H1 (cell line): ENCODE results near the gene CFAP157. TPM values are rescaled to one million over a fixed set of nuclear protein-coding genes. Genes with fewer than 3 reads are reported as not detected.

Experiments
- RXRA ChIP-seq: IDR thresholded peaks from 2 replicates; pipeline ENCODE4 v1.6.1; 2011; ENCODE audit warnings: low read depth, mild to moderate bottlenecking, low read length, moderate library complexity; ENCODE audit not compliant: insufficient read depth
- polyA plus RNA-seq, 7 experiments: library from polyadenylated mRNA; depleted of rRNA in 3 of 7; stranded (reverse) in 5 of 7; unstranded in 2 of 7; fragments of >200 nt in 5 of 7; fragments of 200-250 nt in 2 of 7; gene quantifications; 1 replicate in 5 of 7; 2 replicates in 1 of 7; 4 replicates in 1 of 7; pipeline versions ENCODE4 v1.2.1 to v1.2.3, GENCODE V29; 2011 to 2013; ENCODE audit warnings: missing spikeins in 2 of 7, mixed read lengths in 2 of 7
- total RNA-seq: library from RNA; stranded (reverse); fragmentation: NEBNext Ultra II Directional; extraction: Animal tissue kit (Norgen Biotek cat#: 25700); gene quantifications from 2 replicates; pipeline ENCODE4 v1.2.1, GENCODE V29; 2021

CFAP157 gene
- total and polyA plus RNA-seq, 2 of the 8 experiments (the other 6 are each of a cell fraction or from before 2014, with no cell fraction given) = not detected

GRCh38 chr9:127723013-127723412, 16.2 kb downstream of the CFAP157 start (continued):
- TF ChIP-seq RXRA = no peak
